ENCODE data around the gene FAM217B.
A peak's percentile ranks its signal among the peaks of the same experiment; 100 is the strongest.

Gene FAM217B

DNA sequence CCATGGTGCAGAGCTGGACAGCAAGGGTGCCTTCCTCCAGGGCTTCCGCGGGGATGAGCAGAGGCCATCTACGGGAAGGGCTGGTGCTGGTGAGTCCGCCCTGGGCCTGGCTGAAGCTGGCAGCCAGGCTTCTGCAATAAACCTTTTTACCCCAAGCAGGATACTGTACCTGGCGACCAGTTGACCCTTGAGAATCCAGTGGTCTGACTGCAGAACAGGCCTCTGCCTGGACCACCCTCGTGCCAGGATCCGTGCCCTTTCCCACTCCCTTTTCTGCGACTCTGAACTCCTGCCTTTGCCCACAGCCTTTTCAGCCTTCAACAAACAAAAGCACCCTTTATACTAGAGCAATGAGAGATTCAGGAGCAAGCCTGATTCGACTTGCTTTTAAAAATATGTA is 36.9 kb downstream of the FAM217B start:
- no peak for DNase-seq (ENCODE audit: low spot score)

GRCh38 chr20:59983076-59983475 is 42.9 kb downstream of the FAM217B start:
- no peak for DNase-seq (ENCODE audit: low spot score)

DNA sequence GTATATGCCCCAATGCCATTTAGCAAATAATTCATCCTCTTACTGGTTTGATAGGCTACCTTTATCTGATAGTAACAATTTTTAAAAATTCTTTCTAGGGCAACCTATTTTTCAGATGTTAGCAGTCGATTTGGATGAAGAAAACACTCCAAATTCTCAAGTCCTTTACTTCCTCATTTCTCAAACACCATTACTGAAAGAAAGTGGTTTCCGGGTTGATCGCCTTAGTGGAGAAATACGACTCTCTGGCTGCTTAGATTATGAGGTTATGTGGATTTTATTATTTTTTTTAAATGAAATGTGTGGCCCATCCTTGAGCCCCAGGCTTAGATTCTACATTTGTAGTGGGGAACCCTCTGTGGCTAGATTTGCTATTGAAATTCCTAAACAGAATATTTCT is 44.4 kb downstream of the FAM217B start:
- DNase-seq (ENCODE audit: low spot score): no peak

GRCh38 chr20:59985164-59985563 is 45.0 kb downstream of the FAM217B start:
- DNase-seq (ENCODE audit: low spot score): no peak

GRCh38 chr20:59985864-59986263 is 45.7 kb downstream of the FAM217B start:
- no peak for DNase-seq (ENCODE audit: low spot score)

DNA sequence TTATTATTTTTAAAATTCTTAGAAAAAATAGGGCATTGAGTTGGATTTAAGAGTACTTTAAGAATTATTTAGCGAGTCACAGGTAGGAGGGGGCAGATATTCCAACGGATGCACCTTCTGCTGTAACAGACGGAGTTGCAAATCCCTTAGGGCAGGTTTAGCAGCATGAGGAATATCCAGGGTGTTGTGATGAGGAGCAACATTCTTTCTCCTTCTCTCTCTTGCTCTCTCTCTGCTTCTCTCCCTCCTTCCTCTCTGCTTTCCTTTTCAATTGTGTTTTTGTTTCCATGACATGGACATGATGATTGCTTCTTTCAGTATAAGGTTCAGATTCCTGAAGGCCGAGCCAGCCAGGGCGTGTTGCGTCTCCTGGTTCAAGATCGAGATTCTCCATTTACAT is 46.9 kb downstream of the FAM217B start:
- DNase-seq (ENCODE audit: low spot score): no peak

DNA sequence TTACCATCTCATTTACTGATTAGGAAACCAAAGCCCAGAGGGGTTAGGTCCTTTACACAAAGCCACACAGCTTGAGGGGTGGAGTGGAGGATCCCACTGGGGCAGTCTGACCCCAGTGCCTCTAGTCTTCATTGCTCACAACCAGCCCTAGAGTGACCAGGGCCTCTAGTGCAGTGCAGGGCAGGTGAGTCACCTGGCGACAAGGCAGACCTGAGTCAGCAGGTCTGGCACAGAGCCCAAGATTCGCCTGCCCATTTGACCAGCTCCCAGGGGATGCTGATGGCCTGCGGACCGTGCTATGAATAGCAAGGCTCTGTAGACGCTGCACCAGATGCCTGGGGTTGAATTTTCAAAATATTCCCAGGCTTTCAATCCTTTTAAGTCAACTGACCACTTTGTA is 48.0 kb downstream of the FAM217B start:
- DNase-seq (ENCODE audit: low spot score): peak; percentile 63

- no peak for DNase-seq (ENCODE audit: low spot score)
Observed at GRCh38 chr20:59992526-59993084, 52.4 kb downstream of the FAM217B start.

DNA sequence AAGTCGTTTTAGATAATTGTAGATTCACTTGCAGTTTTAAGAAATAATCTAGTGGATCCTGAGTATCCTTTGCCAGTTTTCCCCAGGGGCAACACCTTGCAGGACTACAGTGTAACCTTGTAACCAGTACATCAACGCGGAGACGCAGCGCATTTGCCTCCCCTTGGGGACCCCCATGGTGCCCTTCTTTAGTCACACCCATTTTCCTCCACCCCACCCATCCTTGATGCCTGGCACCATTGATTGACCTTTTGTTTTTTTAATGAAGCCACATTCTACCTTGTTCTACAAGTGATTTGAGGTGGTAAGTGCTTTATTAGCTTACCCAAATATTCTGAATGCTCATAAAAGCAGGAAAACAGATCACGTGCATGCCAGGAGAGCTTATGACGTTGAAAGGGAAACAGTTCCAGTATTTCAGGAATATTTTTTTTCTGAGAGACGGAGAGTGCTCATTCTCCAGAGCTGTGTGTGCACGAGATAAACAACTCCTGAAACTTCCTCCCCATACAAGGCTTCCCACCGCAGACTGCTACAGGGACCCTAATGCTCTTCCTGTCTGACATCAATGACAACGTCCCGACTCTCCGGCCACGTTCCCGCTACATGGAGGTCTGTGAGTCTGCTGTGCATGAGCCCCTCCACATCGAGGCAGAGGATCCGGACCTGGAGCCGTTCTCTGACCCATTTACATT is 53.7 kb downstream of the FAM217B start:
- DNase-seq (ENCODE audit: low spot score): no peak

- peak; percentile 19 for DNase-seq (ENCODE audit: low spot score)
Observed at GRCh38 chr20:59994697-59995122, 54.5 kb downstream of the FAM217B start.

GRCh38 chr20:59996108-59996507 is 55.9 kb downstream of the FAM217B start:
- DNase-seq (ENCODE audit: low spot score): no peak

GRCh38 chr20:59997896-59998295 is 57.7 kb downstream of the FAM217B start:
- no peak for DNase-seq (ENCODE audit: low spot score)
